ENCODE data around the gene KDSR.

GRCh38 chr18:63365876-63366212, 1.2 kb downstream of the KDSR start:
- TF ChIP-seq POLR2A (IDR thresholded peaks at IDR 0.05; ENCODE audit: low read depth, low read length) = no peak
- TF ChIP-seq POLR2AphosphoS5 (IDR thresholded peaks at IDR 0.05; ENCODE audit: low read depth, low read length) = no peak
- TF ChIP-seq TAF1 (IDR thresholded peaks at IDR 0.05; ENCODE audit: low read depth, low read length) = no peak
- TF ChIP-seq POU2F2 (IDR thresholded peaks at IDR 0.05; ENCODE audit: low read depth, low read length) = no peak

Measured in GM12891 (cell line).